AG09309 (cell line): ENCODE measurements around the gene PPP1R1C.

Source experiments
- DNase-seq: peaks from one replicate; pipeline ENCODE4 v3.0.0-alpha.2; 2010; ENCODE audit warnings: low read depth
- H3K4me3 ChIP-seq: 2 replicates; pipeline ENCODE4 v1.5.1; 2011; ENCODE audit warnings: mild to moderate bottlenecking, low read depth, low read length, moderate library complexity; ENCODE audit not compliant: control insufficient read depth
- TF ChIP-seq, protein P1 (sequence below): IDR thresholded peaks from 2 replicates; pipeline ENCODE4 v1.5.1; 2011; ENCODE audit warnings: mild to moderate bottlenecking, low read depth, low read length, inconsistent platforms; ENCODE audit not compliant: insufficient read depth, control insufficient read depth; ENCODE audit errors: missing control alignments

PPP1R1C gene

DNA sequence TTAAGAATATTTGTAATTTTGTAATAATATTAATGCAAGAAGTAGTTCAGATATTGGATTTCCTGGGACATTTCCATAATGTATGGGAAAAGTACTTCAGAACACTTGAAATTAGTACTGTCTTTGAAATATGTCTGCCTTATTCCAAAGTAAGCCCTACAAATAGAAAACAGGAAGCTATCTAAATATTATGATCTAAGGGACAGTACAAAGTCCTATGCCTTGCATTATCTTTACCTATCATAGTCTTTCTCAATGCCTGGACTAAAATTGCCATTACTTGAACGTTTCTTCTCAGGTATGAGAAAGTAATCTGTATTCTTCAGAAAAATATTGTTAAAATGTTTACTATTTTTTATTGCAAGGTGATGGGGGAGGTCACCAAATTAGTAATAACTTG, 113.0 kb downstream of the PPP1R1C start:
- H3K4me3 ChIP-seq, result no peak overlapping the region
- DNase-seq, result no peak
- TF ChIP-seq, protein P1, sequence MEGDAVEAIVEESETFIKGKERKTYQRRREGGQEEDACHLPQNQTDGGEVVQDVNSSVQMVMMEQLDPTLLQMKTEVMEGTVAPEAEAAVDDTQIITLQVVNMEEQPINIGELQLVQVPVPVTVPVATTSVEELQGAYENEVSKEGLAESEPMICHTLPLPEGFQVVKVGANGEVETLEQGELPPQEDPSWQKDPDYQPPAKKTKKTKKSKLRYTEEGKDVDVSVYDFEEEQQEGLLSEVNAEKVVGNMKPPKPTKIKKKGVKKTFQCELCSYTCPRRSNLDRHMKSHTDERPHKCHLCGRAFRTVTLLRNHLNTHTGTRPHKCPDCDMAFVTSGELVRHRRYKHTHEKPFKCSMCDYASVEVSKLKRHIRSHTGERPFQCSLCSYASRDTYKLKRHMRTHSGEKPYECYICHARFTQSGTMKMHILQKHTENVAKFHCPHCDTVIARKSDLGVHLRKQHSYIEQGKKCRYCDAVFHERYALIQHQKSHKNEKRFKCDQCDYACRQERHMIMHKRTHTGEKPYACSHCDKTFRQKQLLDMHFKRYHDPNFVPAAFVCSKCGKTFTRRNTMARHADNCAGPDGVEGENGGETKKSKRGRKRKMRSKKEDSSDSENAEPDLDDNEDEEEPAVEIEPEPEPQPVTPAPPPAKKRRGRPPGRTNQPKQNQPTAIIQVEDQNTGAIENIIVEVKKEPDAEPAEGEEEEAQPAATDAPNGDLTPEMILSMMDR, result no peak

DNA sequence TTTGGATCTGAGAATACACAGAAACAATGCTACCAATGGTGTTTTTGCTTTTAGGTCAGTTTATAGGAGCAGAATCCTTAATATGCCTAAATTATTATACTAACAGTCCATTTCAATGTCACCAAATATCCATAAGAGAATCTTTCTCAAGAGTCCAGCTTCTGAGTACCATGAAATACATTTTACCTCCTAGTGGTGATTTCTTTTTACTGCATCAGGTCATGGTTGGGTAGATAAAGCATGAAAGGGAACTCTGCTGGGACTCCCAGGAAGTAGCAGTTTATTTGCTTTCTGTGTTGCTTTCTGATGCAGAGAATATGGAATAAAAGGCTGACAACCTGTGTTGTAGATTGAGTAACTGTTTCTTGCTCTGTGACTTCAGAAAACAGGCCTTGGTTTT, 115.6 kb downstream of the PPP1R1C start:
- no peak for DNase-seq
- no peak overlapping the region for H3K4me3 ChIP-seq
- TF ChIP-seq, protein P1, result no peak

DNA sequence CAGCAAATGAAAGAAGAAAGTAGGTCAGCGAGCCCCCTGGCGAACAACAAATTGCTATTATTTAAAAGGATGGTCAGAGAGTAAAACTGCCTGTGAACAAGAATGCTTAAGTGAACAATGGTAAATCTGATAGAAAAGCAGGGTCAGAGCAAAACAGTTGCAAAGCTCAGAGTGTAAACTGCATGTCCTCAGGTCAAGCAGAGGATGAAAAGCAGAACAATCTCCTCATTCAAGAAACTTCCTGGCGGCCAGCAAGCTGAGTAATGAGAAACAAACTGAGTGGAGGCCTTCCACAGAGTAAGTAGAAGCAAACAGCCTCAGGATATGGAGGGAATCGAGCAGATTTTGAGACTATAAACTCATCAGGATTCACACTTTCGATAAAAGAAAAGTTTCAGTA, 117.9 kb downstream of the PPP1R1C start:
- no peak overlapping the region for H3K4me3 ChIP-seq
- TF ChIP-seq, protein P1, result no peak
- DNase-seq, result no peak

DNA sequence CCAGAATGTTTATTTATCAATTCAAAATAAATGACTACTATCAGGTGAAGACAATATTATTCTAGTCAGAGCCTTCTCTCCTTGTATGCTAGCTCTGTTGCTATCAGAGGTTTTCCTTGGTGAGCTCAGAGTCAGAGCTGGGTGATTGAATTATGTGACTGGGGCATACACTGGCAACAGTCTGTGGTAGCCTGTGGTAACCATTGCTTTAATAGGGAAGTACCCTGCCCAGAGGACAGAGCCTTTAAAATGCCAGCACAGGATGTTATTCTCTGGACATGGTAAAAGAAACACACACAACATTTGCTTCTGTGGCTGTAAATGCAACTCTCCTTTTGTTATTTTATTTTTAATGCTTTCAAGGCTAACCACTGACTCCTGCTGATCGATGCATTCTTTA, 124.7 kb downstream of the PPP1R1C start:
- H3K4me3 ChIP-seq, result no peak overlapping the region
- TF ChIP-seq, protein P1, result no peak
- no peak for DNase-seq

DNA sequence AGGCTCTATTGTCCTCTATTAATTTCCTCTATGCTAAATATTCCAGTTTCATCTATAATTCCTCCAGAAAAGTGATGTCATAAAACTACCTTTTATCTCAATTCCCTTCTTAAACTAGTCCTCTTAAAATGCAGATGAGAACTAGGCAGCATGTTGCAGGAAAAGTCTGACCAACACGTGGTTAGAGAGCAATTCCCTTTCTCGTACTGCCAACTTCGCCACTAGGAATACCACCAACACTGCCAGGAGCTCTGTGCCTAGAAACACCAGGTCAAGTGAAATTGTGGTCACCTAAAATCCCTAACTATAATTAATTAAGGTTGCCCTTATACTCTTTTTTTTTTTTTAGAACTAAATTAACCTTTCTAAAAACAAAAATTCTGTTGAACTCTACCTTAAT, 127.7 kb downstream of the PPP1R1C start:
- no peak for DNase-seq
- TF ChIP-seq, protein P1, result no peak
- no peak overlapping the region for H3K4me3 ChIP-seq

DNA sequence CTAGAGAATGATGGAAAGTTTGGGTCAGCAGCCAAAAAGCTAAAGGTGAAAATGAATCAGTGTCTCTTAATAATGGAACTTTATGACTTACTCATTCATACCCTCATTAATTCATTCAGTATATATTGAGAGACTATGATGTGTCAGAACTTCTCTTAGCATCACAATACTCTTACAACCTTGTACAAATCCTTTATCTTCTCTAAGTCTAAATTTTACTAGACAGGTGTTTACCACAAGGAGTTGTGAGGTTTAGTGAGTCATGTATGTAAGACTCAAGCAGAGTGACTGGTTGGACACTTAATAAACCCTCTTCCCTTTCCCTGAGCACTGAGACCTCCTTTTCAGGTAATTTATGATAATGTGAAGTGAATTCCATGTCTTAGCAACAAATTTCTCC, 129.6 kb downstream of the PPP1R1C start:
- TF ChIP-seq, protein P1, result no peak
- DNase-seq, result no peak
- no peak overlapping the region for H3K4me3 ChIP-seq

DNA sequence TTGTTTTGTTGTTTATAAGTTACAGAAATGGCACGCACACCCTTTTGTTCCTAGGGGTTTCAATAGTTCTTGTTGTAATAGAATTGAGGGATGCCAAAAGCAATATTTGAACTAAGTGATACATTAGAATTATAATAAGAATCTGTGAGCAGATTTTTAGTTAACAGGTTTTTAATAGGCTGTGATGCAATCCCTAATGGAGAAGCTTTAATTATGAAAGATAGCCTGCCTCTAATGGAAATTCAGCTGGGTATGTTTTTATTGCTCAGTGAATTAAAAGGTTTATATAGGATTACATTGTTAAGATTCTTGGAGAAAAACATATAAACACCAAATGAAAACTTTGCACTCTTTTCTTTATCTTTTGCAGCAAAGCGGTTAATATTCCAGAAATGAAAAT, 131.1 kb downstream of the PPP1R1C start:
- no peak for DNase-seq
- H3K4me3 ChIP-seq, result no peak overlapping the region
- TF ChIP-seq, protein P1, result no peak
